NT2/D1 (cell line): ENCODE measurements around the gene TMEM51.

Source experiments
- SUZ12 ChIP-seq: IDR thresholded peaks from 2 replicates; pipeline ENCODE4 v1.6.1; 2011; ENCODE audit not compliant: insufficient read length, insufficient read depth; ENCODE audit errors: extremely low read depth
- YY1 ChIP-seq: IDR thresholded peaks from 2 replicates; pipeline ENCODE4 v1.6.1; 2011; ENCODE audit not compliant: insufficient read length, insufficient read depth
- ZNF274 ChIP-seq: IDR thresholded peaks from 2 replicates; pipeline ENCODE4 v1.6.1; 2011; ENCODE audit warnings: mild to moderate bottlenecking, low read depth, low read length

DNA sequence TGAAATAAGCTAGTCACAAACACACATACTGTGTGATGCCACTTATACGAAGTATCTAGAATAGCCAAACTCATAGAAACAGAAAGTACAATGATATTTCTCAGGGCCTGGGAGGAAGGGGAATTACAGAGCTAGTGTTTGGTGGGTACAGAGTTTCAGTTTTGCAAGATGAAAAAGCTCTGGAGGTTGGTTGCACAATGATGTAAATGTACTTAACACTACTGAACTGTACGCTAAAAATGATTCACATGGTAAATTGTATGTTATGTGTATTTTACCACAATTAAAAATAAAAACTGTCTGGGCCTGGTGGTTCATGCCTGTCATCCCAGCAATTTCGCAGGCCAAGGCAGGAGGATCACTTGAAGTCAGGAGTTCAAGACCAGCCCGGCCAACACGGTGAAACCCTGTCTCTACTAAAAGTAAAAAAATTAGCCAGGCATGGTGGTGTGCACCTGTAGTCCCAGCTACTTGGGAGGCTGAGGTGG is 78.2 kb downstream of the TMEM51 start:
- no peak for TF ChIP-seq ZNF274
- no peak for TF ChIP-seq YY1
- TF ChIP-seq SUZ12, result no peak
